ENCODE data around the gene IMPDH2. TPM values are rescaled to one million over a fixed set of nuclear protein-coding genes. Genes with fewer than 3 reads are reported as not detected.

The IMPDH2 gene
- 599 TPM for total RNA-seq (2021; ENCODE audit: unreplicated experiment)
- polyA plus RNA-seq (2012), result 679 and 749 TPM in 2 replicates
- percentile 97 among the genes with signal in this experiment for Bru-seq, nascent RNA
- percentile 99 among the genes with signal in this experiment for BruChase-seq, experiment 1, labeled RNA remaining after a 6-hour chase
- BruChase-seq, experiment 2, labeled RNA remaining after a 2-hour chase, result percentile 99 among the genes with signal in this experiment
- long read RNA-seq, transcript IMPDH2-205 (2 exons, 420 nt), result minor isoform, 27 of 743 reads
- long read RNA-seq, transcript IMPDH2-201 (14 exons, 1,643 nt), result major isoform, 548 of 743 reads
- long read RNA-seq, partial matches to known transcripts, result 98 of 743 reads
- long read RNA-seq, other reads (novel, unspliced or antisense), result 67 of 743 reads

DNA sequence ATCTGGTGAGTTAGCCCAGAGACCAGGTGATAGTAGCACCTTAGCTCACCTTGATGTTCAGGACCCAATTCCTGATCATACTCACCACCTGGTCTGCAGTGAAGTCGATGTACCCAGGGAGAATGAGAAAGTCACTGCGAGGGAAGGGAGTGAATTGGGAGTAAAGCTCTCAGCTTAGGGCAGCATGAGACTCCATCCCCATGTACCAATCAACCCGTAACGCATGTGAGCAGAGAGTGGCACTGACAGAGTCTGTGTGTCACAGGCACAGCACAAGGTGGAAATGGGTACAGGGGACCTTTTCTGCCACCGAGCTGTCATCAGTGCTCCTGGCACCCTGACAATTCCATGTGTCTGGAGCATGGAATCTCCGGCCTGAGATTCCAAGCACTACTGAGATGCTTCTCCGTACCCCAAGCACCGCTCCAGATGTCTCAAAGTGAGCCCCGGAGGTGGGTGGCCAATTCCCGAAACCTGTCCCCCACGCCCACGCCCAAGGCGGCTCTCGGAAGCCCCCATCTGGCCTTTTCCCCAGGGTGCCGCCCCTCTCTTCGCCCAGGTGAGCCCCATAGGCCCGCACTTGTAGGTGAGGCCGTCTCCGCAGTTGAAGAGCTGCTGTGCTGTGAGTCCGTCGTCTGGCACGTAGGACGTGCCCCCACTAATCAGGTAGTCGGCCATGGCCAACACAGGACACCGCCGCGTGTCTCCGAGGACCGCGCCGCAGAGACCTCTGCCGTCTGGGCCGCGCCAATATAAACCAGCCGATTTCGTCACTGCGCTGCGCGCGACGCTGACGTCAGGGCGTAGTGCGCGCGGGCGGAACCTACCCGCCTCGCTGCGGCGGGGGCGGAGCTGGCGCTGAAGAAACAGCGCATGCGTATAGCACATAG lies at the start of gene IMPDH2:
Gene IMPDH2, minus strand, starts transcription at position 726 of the 890 bp plus-strand sequence. Its CDS starts 48 bp downstream, at position 678.
- Histone ChIP-seq H4K20me1 (ENCODE audit: insufficient read depth) (peaks cover 4% of the 10 kb centered on the region; the same call in 1 of the 2 replicates), H3K36me3 (ENCODE audit: control insufficient read depth in 1 of 2, insufficient read depth in 2 of 2, low read length in 2 of 2) (peaks cover 34 to 68% of the 10 kb centered on the region in 2 experiments), H3K9ac (ENCODE audit: low read length) (peak within 1 kb of the TSS; percentile 99), H3K4me3 (replicated peaks in 1 of 2; ENCODE audit: low read depth in 1 of 2, low read length in 2 of 2) (peak within 1 kb of the TSS; percentile 97), H3K4me1 (ENCODE audit: control insufficient read depth in 1 of 2, insufficient read depth in 2 of 2, low read length in 2 of 2) (peaks cover 3 to 38% of the 10 kb centered on the region in 2 experiments; a peak in 3 of 4 replicates), H3K9me2 (ENCODE audit: insufficient read depth) (no peaks in the 10 kb centered on the region), H3K79me2 (ENCODE audit: insufficient read depth, low read length) (peaks cover 53% of the 10 kb centered on the region), H3K9me3 (ENCODE audit: control insufficient read depth in 1 of 2, insufficient read depth in 1 of 2, low read depth in 1 of 2, low read length in 2 of 2) (no peaks in the 10 kb centered on the region), H3K27me3 (ENCODE audit: insufficient read depth, low read length) (no peaks in the 10 kb centered on the region), H3K27ac (ENCODE audit: low read depth, low read length) (peak within 1 kb of the TSS; percentile 68), H3K4me2 (ENCODE audit: low read length) (peak within 1 kb of the TSS; percentile 93), H2AFZ (ENCODE audit: low read depth, low read length, poor library complexity, severe bottlenecking) (no peak within 1 kb of the TSS)
- BruUV-seq (replicated peaks), result TSS peak; percentile 59
- intact Hi-C loops (cut with micrococcal nuclease), result loop anchor here (2.0 kb wide), 1 partner anchor 66 kb away; the partner anchor contains the start of gene QRICH1
- DNase-seq (ENCODE audit: low read depth, low spot score) (peak; percentile 87), ATAC-seq (peak; percentile 88)
- CTCF ChIA-PET, result interaction anchor here (0.6 to 1.3 kb wide), 4 partner anchors 15 to 65 kb away, joined by 3 read pairs; partner anchors contain the start of genes QRICH1 and WDR6
- POLR2A ChIA-PET, result interaction anchor here (0.6 to 1.8 kb wide), 20 partner anchors 9 to 589 kb away, joined by 3 to 41 read pairs (median 5); partner anchors contain the start of genes CCDC51, DALRD3, LAMB2 and P4HTM
- RAD21 ChIA-PET (ENCODE audit: low non-redundant PET in 1 of 2, low total read pairs in 2 of 2, uncharacterized antibody in 2 of 2, unreplicated experiment in 2 of 2), result interaction anchor here in 1 of 2 experiments (0.7 kb wide), 1 partner anchor 506 kb away, joined by 3 read pairs; no protein-coding TSS in a partner anchor
- no peak for TF ChIP-seq SIN3A (IDR thresholded peaks at IDR 0.05; ENCODE audit: low read depth)
- TF ChIP-seq, protein P1, sequence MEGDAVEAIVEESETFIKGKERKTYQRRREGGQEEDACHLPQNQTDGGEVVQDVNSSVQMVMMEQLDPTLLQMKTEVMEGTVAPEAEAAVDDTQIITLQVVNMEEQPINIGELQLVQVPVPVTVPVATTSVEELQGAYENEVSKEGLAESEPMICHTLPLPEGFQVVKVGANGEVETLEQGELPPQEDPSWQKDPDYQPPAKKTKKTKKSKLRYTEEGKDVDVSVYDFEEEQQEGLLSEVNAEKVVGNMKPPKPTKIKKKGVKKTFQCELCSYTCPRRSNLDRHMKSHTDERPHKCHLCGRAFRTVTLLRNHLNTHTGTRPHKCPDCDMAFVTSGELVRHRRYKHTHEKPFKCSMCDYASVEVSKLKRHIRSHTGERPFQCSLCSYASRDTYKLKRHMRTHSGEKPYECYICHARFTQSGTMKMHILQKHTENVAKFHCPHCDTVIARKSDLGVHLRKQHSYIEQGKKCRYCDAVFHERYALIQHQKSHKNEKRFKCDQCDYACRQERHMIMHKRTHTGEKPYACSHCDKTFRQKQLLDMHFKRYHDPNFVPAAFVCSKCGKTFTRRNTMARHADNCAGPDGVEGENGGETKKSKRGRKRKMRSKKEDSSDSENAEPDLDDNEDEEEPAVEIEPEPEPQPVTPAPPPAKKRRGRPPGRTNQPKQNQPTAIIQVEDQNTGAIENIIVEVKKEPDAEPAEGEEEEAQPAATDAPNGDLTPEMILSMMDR (IDR thresholded peaks at IDR 0.05 in 2 of 3, conservative IDR thresholded peaks at IDR 0.05 in 1 of 3; ENCODE audit: borderline replicate concordance in 1 of 3, insufficient read depth in 1 of 3, low read depth in 2 of 3, low read length in 2 of 3), result no peak
- peak; percentile 68; the same call in 1 of the 2 replicates for TF ChIP-seq ZFX (IDR thresholded peaks at IDR 0.05)
- peak; percentile 72 for TF ChIP-seq YY1 (IDR thresholded peaks at IDR 0.05; ENCODE audit: extremely low read depth, insufficient replicate concordance, low read depth, low read length)
- TF ChIP-seq POLR2A (IDR thresholded peaks at IDR 0.05; ENCODE audit: borderline replicate concordance, extremely low read depth, insufficient read depth, insufficient read length), result peak; percentile 99
- TF ChIP-seq, protein P2, sequence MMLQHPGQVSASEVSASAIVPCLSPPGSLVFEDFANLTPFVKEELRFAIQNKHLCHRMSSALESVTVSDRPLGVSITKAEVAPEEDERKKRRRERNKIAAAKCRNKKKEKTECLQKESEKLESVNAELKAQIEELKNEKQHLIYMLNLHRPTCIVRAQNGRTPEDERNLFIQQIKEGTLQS (IDR thresholded peaks at IDR 0.05), result no peak
- TF ChIP-seq, protein P3, sequence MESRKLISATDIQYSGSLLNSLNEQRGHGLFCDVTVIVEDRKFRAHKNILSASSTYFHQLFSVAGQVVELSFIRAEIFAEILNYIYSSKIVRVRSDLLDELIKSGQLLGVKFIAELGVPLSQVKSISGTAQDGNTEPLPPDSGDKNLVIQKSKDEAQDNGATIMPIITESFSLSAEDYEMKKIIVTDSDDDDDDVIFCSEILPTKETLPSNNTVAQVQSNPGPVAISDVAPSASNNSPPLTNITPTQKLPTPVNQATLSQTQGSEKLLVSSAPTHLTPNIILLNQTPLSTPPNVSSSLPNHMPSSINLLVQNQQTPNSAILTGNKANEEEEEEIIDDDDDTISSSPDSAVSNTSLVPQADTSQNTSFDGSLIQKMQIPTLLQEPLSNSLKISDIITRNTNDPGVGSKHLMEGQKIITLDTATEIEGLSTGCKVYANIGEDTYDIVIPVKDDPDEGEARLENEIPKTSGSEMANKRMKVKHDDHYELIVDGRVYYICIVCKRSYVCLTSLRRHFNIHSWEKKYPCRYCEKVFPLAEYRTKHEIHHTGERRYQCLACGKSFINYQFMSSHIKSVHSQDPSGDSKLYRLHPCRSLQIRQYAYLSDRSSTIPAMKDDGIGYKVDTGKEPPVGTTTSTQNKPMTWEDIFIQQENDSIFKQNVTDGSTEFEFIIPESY (IDR thresholded peaks at IDR 0.05; ENCODE audit: extremely low read depth, insufficient replicate concordance, low read length), result no peak
- TF ChIP-seq POLR2AphosphoS5 (IDR thresholded peaks at IDR 0.05; ENCODE audit: low read depth, low read length), result peak; percentile 100
- TF ChIP-seq EZH2 (IDR thresholded peaks at IDR 0.05), result no peak
- TF ChIP-seq TCF7L2 (IDR thresholded peaks at IDR 0.05; ENCODE audit: borderline replicate concordance, extremely low read depth, insufficient read depth, insufficient read length), result peak; percentile 32

All from HCT116 (cell line).